ENCODE results near the gene ENTPD8. TPM values are rescaled to one million over a fixed set of nuclear protein-coding genes. Genes with fewer than 3 reads are reported as not detected.

The ENTPD8 gene
- total and polyA plus RNA-seq, 10 of the 15 experiments (the other 5 are each of a cell fraction or from before 2014, with no cell fraction given), result not detected

- no peaks in the 10 kb centered on the region for H3K9me3 ChIP-seq (replicated peaks; ENCODE audit: control insufficient read depth, insufficient read depth, low read length)
- ChIA-PET POLR2A (no interaction called here), CTCF (no interaction called here), SMC1A (ENCODE audit: uncharacterized antibody, unreplicated experiment) (no interaction called here), RAD21 (ENCODE audit: unreplicated experiment) (interaction anchor here (0.5 kb wide), 1 partner anchor 170 kb away, joined by 3 read pairs; no protein-coding TSS in a partner anchor)
- no peak overlapping the region for H3K27ac ChIP-seq (ENCODE audit: control insufficient read depth, insufficient read depth)
- H3K4me2 ChIP-seq (ENCODE audit: control insufficient read depth, insufficient read depth), result no peak overlapping the region
- H4K20me1 ChIP-seq (ENCODE audit: control insufficient read depth, insufficient read depth), result no peaks in the 10 kb centered on the region
- DNase-seq (ENCODE audit: low read depth, low spot score), result no peak
- intact Hi-C loops (cut with micrococcal nuclease; ENCODE audit: unreplicated experiment), result no loop called here
- FAIRE-seq, result no peak
- H3K27me3 ChIP-seq (replicated peaks in 1 of 2; ENCODE audit: control insufficient read depth in 2 of 2, insufficient read depth in 2 of 2, low read length in 1 of 2), result no peaks in the 10 kb centered on the region
- no peak overlapping the region for H3K9ac ChIP-seq (ENCODE audit: control insufficient read depth, insufficient read depth, low read length)
- no TSS peak for BruUV-seq (replicated peaks)
- in situ Hi-C loops (cut with MboI), result no loop called here
- 67% methylated on average over 34 of the region's 42 CpGs for WGBS (ENCODE audit: insufficient coverage, insufficient replicate concordance, low lambda C conversion rate, missing lambda C conversion rate)
- no peaks in the 10 kb centered on the region; a peak in 1 of 4 replicates for H3K36me3 ChIP-seq (ENCODE audit: control insufficient read depth in 2 of 2, insufficient read depth in 2 of 2, low read length in 1 of 2)
- H3K4me1 ChIP-seq (ENCODE audit: control insufficient read depth, insufficient read depth, low read length), result no peaks in the 10 kb centered on the region
- H3K79me2 ChIP-seq (ENCODE audit: control insufficient read depth, insufficient read depth, low read length), result no peaks in the 10 kb centered on the region
- ATAC-seq, result no peak
- H3K4me3 ChIP-seq, result no peak overlapping the region
- no peak overlapping the region for H2AFZ ChIP-seq (ENCODE audit: control insufficient read depth, low read depth, low read length)
- TF ChIP-seq KLF5 (IDR thresholded peaks at IDR 0.05; ENCODE audit: partially characterized antibody) (no peak), GATAD2B (conservative IDR thresholded peaks at IDR 0.05; ENCODE audit: low read depth) (no peak), PML (IDR thresholded peaks at IDR 0.05; ENCODE audit: low read length) (no peak), YBX1 (IDR thresholded peaks at IDR 0.05) (no peak), JUND (IDR thresholded peaks at IDR 0.05; ENCODE audit: low read depth, low read length) (no peak), NR2F1 (conservative IDR thresholded peaks at IDR 0.05) (no peak), TCF7 (IDR thresholded peaks at IDR 0.05; ENCODE audit: borderline replicate concordance) (no peak), IRF3 (IDR thresholded peaks at IDR 0.05) (no peak), SMC3 (IDR thresholded peaks at IDR 0.05; ENCODE audit: borderline replicate concordance, low read length) (no peak), NR2C2 (IDR thresholded peaks at IDR 0.05; ENCODE audit: borderline replicate concordance, control insufficient read depth, insufficient read length, low read depth) (no peak), BRCA1 (IDR thresholded peaks at IDR 0.05; ENCODE audit: low read depth, low read length) (no peak), STAT1 (conservative IDR thresholded peaks at IDR 0.05) (no peak), BHLHE40 (IDR thresholded peaks at IDR 0.05; ENCODE audit: borderline replicate concordance in 1 of 2, low read depth in 2 of 2, low read length in 1 of 2) (no peak), ZSCAN29 (IDR thresholded peaks at IDR 0.05) (no peak)
- TF ChIP-seq, protein P1, sequence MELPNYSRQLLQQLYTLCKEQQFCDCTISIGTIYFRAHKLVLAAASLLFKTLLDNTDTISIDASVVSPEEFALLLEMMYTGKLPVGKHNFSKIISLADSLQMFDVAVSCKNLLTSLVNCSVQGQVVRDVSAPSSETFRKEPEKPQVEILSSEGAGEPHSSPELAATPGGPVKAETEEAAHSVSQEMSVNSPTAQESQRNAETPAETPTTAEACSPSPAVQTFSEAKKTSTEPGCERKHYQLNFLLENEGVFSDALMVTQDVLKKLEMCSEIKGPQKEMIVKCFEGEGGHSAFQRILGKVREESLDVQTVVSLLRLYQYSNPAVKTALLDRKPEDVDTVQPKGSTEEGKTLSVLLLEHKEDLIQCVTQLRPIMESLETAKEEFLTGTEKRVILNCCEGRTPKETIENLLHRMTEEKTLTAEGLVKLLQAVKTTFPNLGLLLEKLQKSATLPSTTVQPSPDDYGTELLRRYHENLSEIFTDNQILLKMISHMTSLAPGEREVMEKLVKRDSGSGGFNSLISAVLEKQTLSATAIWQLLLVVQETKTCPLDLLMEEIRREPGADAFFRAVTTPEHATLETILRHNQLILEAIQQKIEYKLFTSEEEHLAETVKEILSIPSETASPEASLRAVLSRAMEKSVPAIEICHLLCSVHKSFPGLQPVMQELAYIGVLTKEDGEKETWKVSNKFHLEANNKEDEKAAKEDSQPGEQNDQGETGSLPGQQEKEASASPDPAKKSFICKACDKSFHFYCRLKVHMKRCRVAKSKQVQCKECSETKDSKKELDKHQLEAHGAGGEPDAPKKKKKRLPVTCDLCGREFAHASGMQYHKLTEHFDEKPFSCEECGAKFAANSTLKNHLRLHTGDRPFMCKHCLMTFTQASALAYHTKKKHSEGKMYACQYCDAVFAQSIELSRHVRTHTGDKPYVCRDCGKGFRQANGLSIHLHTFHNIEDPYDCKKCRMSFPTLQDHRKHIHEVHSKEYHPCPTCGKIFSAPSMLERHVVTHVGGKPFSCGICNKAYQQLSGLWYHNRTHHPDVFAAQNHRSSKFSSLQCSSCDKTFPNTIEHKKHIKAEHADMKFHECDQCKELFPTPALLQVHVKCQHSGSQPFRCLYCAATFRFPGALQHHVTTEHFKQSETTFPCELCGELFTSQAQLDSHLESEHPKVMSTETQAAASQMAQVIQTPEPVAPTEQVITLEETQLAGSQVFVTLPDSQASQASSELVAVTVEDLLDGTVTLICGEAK (IDR thresholded peaks at IDR 0.05; ENCODE audit: borderline replicate concordance), result no peak
- TF ChIP-seq, protein P2, sequence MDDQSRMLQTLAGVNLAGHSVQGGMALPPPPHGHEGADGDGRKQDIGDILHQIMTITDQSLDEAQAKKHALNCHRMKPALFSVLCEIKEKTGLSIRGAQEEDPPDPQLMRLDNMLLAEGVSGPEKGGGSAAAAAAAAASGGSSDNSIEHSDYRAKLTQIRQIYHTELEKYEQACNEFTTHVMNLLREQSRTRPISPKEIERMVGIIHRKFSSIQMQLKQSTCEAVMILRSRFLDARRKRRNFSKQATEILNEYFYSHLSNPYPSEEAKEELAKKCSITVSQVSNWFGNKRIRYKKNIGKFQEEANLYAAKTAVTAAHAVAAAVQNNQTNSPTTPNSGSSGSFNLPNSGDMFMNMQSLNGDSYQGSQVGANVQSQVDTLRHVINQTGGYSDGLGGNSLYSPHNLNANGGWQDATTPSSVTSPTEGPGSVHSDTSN (IDR thresholded peaks at IDR 0.05; ENCODE audit: insufficient replicate concordance, low read depth, low read length), result no peak
Observed at GRCh38 chr9:137390553-137391410, 50.4 kb downstream of the ENTPD8 start.
